ENCODE data around the gene PEAK1.

PEAK1 gene

GRCh38 chr15:77083381-77084160 is 336.3 kb downstream of the PEAK1 start:
- no peak for DNase-seq

- no peak for DNase-seq
Measured at GRCh38 chr15:77081971-77082370, 337.9 kb downstream of the PEAK1 start.

GRCh38 chr15:77076323-77076915 is 343.5 kb downstream of the PEAK1 start:
- DNase-seq: no peak

- no peak for DNase-seq
Measured at GRCh38 chr15:77075528-77075927, 344.4 kb downstream of the PEAK1 start.

- DNase-seq: no peak
Measured at GRCh38 chr15:77074350-77074749, 345.6 kb downstream of the PEAK1 start.

GRCh38 chr15:77071305-77072223 is 348.3 kb downstream of the PEAK1 start:
- DNase-seq: no peak

GRCh38 chr15:77070495-77071304 is 349.2 kb downstream of the PEAK1 start, which contains the start of gene TSPAN3:
TSS of gene TSPAN3 (minus strand) at chr15:77071109. CDS start at chr15:77070954, 155 bp downstream.
- peak; percentile 77 for DNase-seq

GRCh38 chr15:77070180-77070494 is 349.8 kb downstream of the PEAK1 start:
- DNase-seq: no peak

GRCh38 chr15:77069521-77070121 is 350.3 kb downstream of the PEAK1 start:
- DNase-seq: no peak

- DNase-seq: no peak
Measured at GRCh38 chr15:77068633-77069032, 351.3 kb downstream of the PEAK1 start.

GRCh38 chr15:77067691-77068367 is 352.1 kb downstream of the PEAK1 start:
- no peak for DNase-seq

- no peak for DNase-seq
Measured at GRCh38 chr15:77066971-77067690, 352.8 kb downstream of the PEAK1 start.

GRCh38 chr15:77064539-77065308 is 355.2 kb downstream of the PEAK1 start:
- no peak for DNase-seq

GRCh38 chr15:77064063-77064462 is 355.8 kb downstream of the PEAK1 start:
- no peak for DNase-seq

- DNase-seq: no peak
Measured at GRCh38 chr15:77063249-77063648, 356.7 kb downstream of the PEAK1 start.

GRCh38 chr15:77060546-77060945 is 359.4 kb downstream of the PEAK1 start:
- DNase-seq: no peak

- DNase-seq: no peak
Measured at GRCh38 chr15:77059786-77060361, 360.0 kb downstream of the PEAK1 start.

GRCh38 chr15:77058468-77058867 is 361.4 kb downstream of the PEAK1 start:
- no peak for DNase-seq

- DNase-seq: no peak
Measured at GRCh38 chr15:77057685-77058084, 362.2 kb downstream of the PEAK1 start.

GRCh38 chr15:77057072-77057471 is 362.8 kb downstream of the PEAK1 start:
- DNase-seq: no peak

Data from 8988T (cell line).